ENCODE results near the gene KCNH4.
"Not testable (repeated sequence)": the region's sequence is repeated elsewhere in the genome, so short reads cannot be mapped to it uniquely, and the experiment has no call there.

The KCNH4 gene

GRCh38 chr17:42193969-42194899 lies 13.3 kb upstream of the KCNH4 start, which contains the start of gene GHDC:
TSS of gene GHDC (minus strand) at chr17:42194494. CDS start at chr17:42193581, 913 bp downstream.
- DNase-seq = peak; percentile 67

- DNase-seq = no peak
Measured at GRCh38 chr17:42193216-42193968, 12.4 kb upstream of the KCNH4 start.

GRCh38 chr17:42192189-42193126 lies 11.5 kb upstream of the KCNH4 start:
- no peak for DNase-seq

- no peak for DNase-seq
Measured at GRCh38 chr17:42191275-42191608, 10.3 kb upstream of the KCNH4 start.

- no peak for DNase-seq
Measured at GRCh38 chr17:42190491-42191274, 9.7 kb upstream of the KCNH4 start.

- DNase-seq = no peak
Measured at GRCh38 chr17:42189651-42189965, 8.7 kb upstream of the KCNH4 start.

GRCh38 chr17:42188749-42189650 lies 8.1 kb upstream of the KCNH4 start:
- no peak for DNase-seq

- no peak for DNase-seq
Measured at GRCh38 chr17:42187833-42188232, 6.9 kb upstream of the KCNH4 start.

- not testable (repeated sequence) for DNase-seq
Measured at GRCh38 chr17:42186191-42186590, 5.2 kb upstream of the KCNH4 start.

- no peak for DNase-seq
Measured at GRCh38 chr17:42185621-42185930, 4.6 kb upstream of the KCNH4 start.

GRCh38 chr17:42184713-42185620 lies 4.0 kb upstream of the KCNH4 start, which contains the start of gene HCRT:
TSS of gene HCRT (minus strand) at chr17:42185452. CDS start at chr17:42185365, 87 bp downstream.
- DNase-seq = no peak

- peak; percentile 61 for DNase-seq
Measured at GRCh38 chr17:42183741-42184711, 3.1 kb upstream of the KCNH4 start.

GRCh38 chr17:42182927-42183734 lies 2.2 kb upstream of the KCNH4 start:
- peak; percentile 35 for DNase-seq

- DNase-seq = no peak
Measured at GRCh38 chr17:42181851-42182207, 887 bp upstream of the KCNH4 start.

GRCh38 chr17:42180411-42180921 lies 476 bp downstream of the KCNH4 start:
- DNase-seq = no peak

GRCh38 chr17:42179911-42180410 lies 981 bp downstream of the KCNH4 start:
- peak; percentile 38 for DNase-seq

GRCh38 chr17:42179335-42179734 lies 1.6 kb downstream of the KCNH4 start:
- no peak for DNase-seq

Measured in fibroblast of skin of right quadriceps (primary cell).